IMR-90 (cell line): Measurements from ENCODE around the gene SLC25A11. TPM values are rescaled to one million over a fixed set of nuclear protein-coding genes. Genes with fewer than 3 reads are reported as not detected.

Experiments
- ATAC-seq: fragments of 200-7000 bp; cut with Tn5 transposase; 2 replicates; pipeline ENCODE4 v1.9.1; 2020; ENCODE audit warnings: low read depth, mild to moderate bottlenecking, moderate library complexity
- BruUV-seq: library from RNA; stranded (reverse); fragments of 400-500 nt; replicated peaks from 2 replicates; lab custom pipeline; 2021; lab: Mats Ljungman, UMichigan
- CTCF ChIA-PET: fragments of 300-600 bp; formaldehyde crosslinking; extraction: SDS; loops from one replicate; lab custom pipeline; 2021; ENCODE audit warnings: antibody characterized with exemption; lab: Yijun Ruan, JAX
- POLR2A ChIA-PET: fragments of 300-600 bp; sonication (Branson Sonifier 250); formaldehyde crosslinking; loops from one replicate; lab custom pipeline; 2022; ENCODE audit warnings: antibody characterized with exemption; ENCODE audit not compliant: unreplicated experiment; lab: Charles Lee
- DNase-seq: peaks from one replicate; pipeline ENCODE4 v3.0.0; 2013
- H2AFZ ChIP-seq: replicated peaks from 2 replicates; pipeline ENCODE3; 2013; ENCODE audit warnings: low read length, mild to moderate bottlenecking; ENCODE audit not compliant: poor library complexity
- H2AK5ac ChIP-seq: 2 replicates; pipeline ENCODE4 v1.6.1; 2013; ENCODE audit warnings: low read depth, low read length, inconsistent platforms
- H2AK9ac ChIP-seq: replicated peaks from 2 replicates; pipeline ENCODE3; 2013; ENCODE audit warnings: mild to moderate bottlenecking, low read depth, low read length, moderate library complexity; ENCODE audit not compliant: poor library complexity
- H2BK120ac ChIP-seq: 2 replicates; pipeline ENCODE4 v1.6.1; 2013; ENCODE audit warnings: low read depth, low read length, inconsistent platforms
- H2BK15ac ChIP-seq: 3 replicates; pipeline ENCODE4 v1.6.1; 2013; ENCODE audit warnings: low read depth, low read length, inconsistent platforms
- H2BK20ac ChIP-seq: 2 replicates; pipeline ENCODE4 v1.6.1; 2013; ENCODE audit warnings: low read depth, mild to moderate bottlenecking, inconsistent platforms, low read length, moderate library complexity
- H2BK5ac ChIP-seq: 2 replicates; pipeline ENCODE4 v1.6.1; 2013; ENCODE audit warnings: mild to moderate bottlenecking, low read depth, low read length, inconsistent platforms; ENCODE audit not compliant: poor library complexity, severe bottlenecking
- H3K14ac ChIP-seq: replicated peaks from 2 replicates; pipeline ENCODE4 v1.6.1; 2013; ENCODE audit warnings: low read depth, low read length, inconsistent platforms
- H3K18ac ChIP-seq: 2 replicates; pipeline ENCODE4 v1.6.1; 2013; ENCODE audit warnings: low read depth, low read length, control low read depth
- H3K23ac ChIP-seq: 2 replicates; pipeline ENCODE4 v1.6.1; 2013; ENCODE audit warnings: low read depth, low read length, inconsistent platforms
- H3K27ac ChIP-seq: 2 replicates; pipeline ENCODE4 v1.5.1; 2013; ENCODE audit warnings: mild to moderate bottlenecking, control low read depth, low read length; ENCODE audit not compliant: insufficient read depth
- H3K27me3 ChIP-seq: 2 replicates; pipeline ENCODE4 v1.6.1; 2013; ENCODE audit warnings: low read length; ENCODE audit not compliant: control insufficient read depth, insufficient read depth
- H3K36me3 ChIP-seq: 2 replicates; pipeline ENCODE4 v1.6.1; 2013; ENCODE audit warnings: low read length, mixed read lengths; ENCODE audit not compliant: control insufficient read depth, insufficient read depth
- H3K4ac ChIP-seq: 2 replicates; pipeline ENCODE4 v1.6.1; 2013; ENCODE audit warnings: low read depth, low read length, inconsistent platforms
- H3K4me1 ChIP-seq: 2 replicates; pipeline ENCODE4 v1.6.1; 2013; ENCODE audit warnings: low read length, mixed read lengths; ENCODE audit not compliant: control insufficient read depth, insufficient read depth
- H3K4me2 ChIP-seq: 2 replicates; pipeline ENCODE4 v1.6.1; 2013; ENCODE audit warnings: low read depth, mild to moderate bottlenecking, control low read depth, low read length, moderate library complexity
- H3K4me3 ChIP-seq: 2 replicates; pipeline ENCODE4 v1.5.1; 2013; ENCODE audit warnings: low read depth, mild to moderate bottlenecking, control low read depth, low read length, moderate library complexity; ENCODE audit not compliant: insufficient read depth
- H3K56ac ChIP-seq: 2 replicates; pipeline ENCODE4 v1.6.1; 2013; ENCODE audit warnings: low read length, inconsistent platforms; ENCODE audit not compliant: insufficient read depth; ENCODE audit errors: extremely low read depth
- H3K79me1 ChIP-seq, 2 experiments: 2 replicates each; pipeline ENCODE4 v1.6.1; 2013; ENCODE audit warnings: low read length in 2 of 2, inconsistent platforms in 1 of 2, low read depth in 1 of 2
- H3K9ac ChIP-seq: 2 replicates; pipeline ENCODE4 v1.6.1; 2013; ENCODE audit warnings: low read depth, low read length, control low read depth
- H3K9me1 ChIP-seq: 2 replicates; pipeline ENCODE4 v1.6.1; 2013; ENCODE audit warnings: low read length, inconsistent platforms; ENCODE audit not compliant: insufficient read depth
- H3K9me3 ChIP-seq: 2 replicates; pipeline ENCODE4 v1.6.1; 2013; ENCODE audit warnings: low read length; ENCODE audit not compliant: control insufficient read depth, insufficient read depth
- H4K20me1 ChIP-seq: 2 replicates; pipeline ENCODE4 v1.6.1; 2013; ENCODE audit warnings: low read length, inconsistent platforms; ENCODE audit not compliant: insufficient read depth
- H4K5ac ChIP-seq: 2 replicates; pipeline ENCODE4 v1.6.1; 2013; ENCODE audit warnings: mild to moderate bottlenecking, low read depth, low read length, control low read depth
- H4K8ac ChIP-seq, 2 experiments: 2 replicates each; pipeline ENCODE4 v1.6.1; 2013; ENCODE audit warnings: low read depth in 2 of 2, low read length in 2 of 2, control low read depth in 1 of 2, inconsistent platforms in 1 of 2
- H4K91ac ChIP-seq: 2 replicates; pipeline ENCODE4 v1.6.1; 2013; ENCODE audit warnings: low read depth, low read length, inconsistent platforms; ENCODE audit not compliant: insufficient read depth
- BHLHE40 ChIP-seq: fragments of 150-350 bp; IDR thresholded peaks from 2 replicates; pipeline ENCODE4 v1.6.1; 2016; ENCODE audit warnings: mild to moderate bottlenecking, low read depth, low read length
- FOS ChIP-seq: fragments of 150-350 bp; IDR thresholded peaks from 2 replicates; pipeline ENCODE4 v1.6.1; 2016; ENCODE audit warnings: low read depth, low read length
- MAZ ChIP-seq: IDR thresholded peaks from 2 replicates; pipeline ENCODE4 v1.6.1; 2012; ENCODE audit warnings: low read depth, mild to moderate bottlenecking, low read length, improper control_type of control experiment, moderate library complexity, borderline replicate concordance
- NFE2L2 ChIP-seq: fragments of 150-350 bp; IDR thresholded peaks from 2 replicates; pipeline ENCODE4 v1.6.1; 2016; ENCODE audit warnings: low read depth, mild to moderate bottlenecking, low read length
- POLR2A ChIP-seq: IDR thresholded peaks from 2 replicates; pipeline ENCODE4 v1.6.1; 2012; ENCODE audit warnings: mild to moderate bottlenecking, low read depth, low read length
- RAD21 ChIP-seq: IDR thresholded peaks from 2 replicates; pipeline ENCODE4 v1.6.1; 2012; ENCODE audit warnings: low read length, improper control_type of control experiment
- SMC3 ChIP-seq: fragments of 150-350 bp; IDR thresholded peaks from 2 replicates; pipeline ENCODE4 v1.6.1; 2016; ENCODE audit warnings: low read depth, mild to moderate bottlenecking, antibody characterized with exemption, low read length, moderate library complexity
- WGBS, 2 experiments: methylation state at CpG; one replicate each; pipeline versions ENCODE4 v1.1.5 to v1.1.7; 2013; ENCODE audit warnings: missing lambda C conversion rate in 2 of 2; ENCODE audit not compliant: insufficient read length in 1 of 2; ENCODE audit errors: extremely low coverage in 2 of 2; 5-methylcytosine and 5-hydroxymethylcytosine counted together
- dilution Hi-C: fragments of 300-500 bp; cut with HindIII; formaldehyde crosslinking; loops from one replicate; pipeline ENCODE4 v1.14.3; 2018; ENCODE audit warnings: low sequenced_read_pairs; ENCODE audit not compliant: unreplicated experiment
- in situ Hi-C: fragments of 300-500 bp; cut with MboI; formaldehyde crosslinking; loops from 3 replicates; pipeline ENCODE4 v1.14.3; 2019; ENCODE audit warnings: low sequenced_read_pairs, inconsistent platforms, mixed read lengths
- intact Hi-C: fragments of 100-400 bp; cut with micrococcal nuclease; formaldehyde crosslinking; loops from 2 replicates; pipeline ENCODE4 v1.10.0; 2022
- polyA plus RNA-seq, 3 experiments: library from polyadenylated mRNA; depleted of rRNA; stranded (reverse); fragments of >200 nt; gene quantifications; 2 replicates each; pipeline ENCODE4 v1.2.3, GENCODE V29; 2012; ENCODE audit warnings: low replicate concordance in 1 of 3
- total RNA-seq: library from RNA; depleted of rRNA; stranded (reverse); fragments of >200 nt; gene quantifications from 2 replicates; pipeline ENCODE4 v1.2.3, GENCODE V29; 2012

Gene SLC25A11
- total and polyA plus RNA-seq, 2 of the 4 experiments (the other 2 are of a cell fraction), result 35.0 to 62.2 TPM

GRCh38 chr17:4973256-4974114 is 33.6 kb upstream of the SLC25A11 start (continued):
- TF ChIP-seq SMC3, result no peak
- no peak for TF ChIP-seq POLR2A

GRCh38 chr17:4972752-4973151 is 32.9 kb upstream of the SLC25A11 start:
- H2BK20ac ChIP-seq, result no peak overlapping the region
- H3K36me3 ChIP-seq, result peaks cover 42% of the 10 kb centered on the region
- H2BK5ac ChIP-seq, result no peak overlapping the region
- H2AK5ac ChIP-seq, result no peak overlapping the region
- no peak overlapping the region for H3K18ac ChIP-seq
- no peak overlapping the region for H4K91ac ChIP-seq
- H2BK120ac ChIP-seq, result no peak overlapping the region
- H4K5ac ChIP-seq, result no peak overlapping the region
- no TSS peak for BruUV-seq
- intact Hi-C loops (no loop called here), dilution Hi-C loops (no loop called here), in situ Hi-C loops (no loop called here)
- TF ChIP-seq MAZ (no peak), BHLHE40 (no peak), FOS (no peak), SMC3 (no peak), RAD21 (no peak), NFE2L2 (no peak)
- H3K9ac ChIP-seq, result no peak overlapping the region
- WGBS, 2 experiments, result 65% methylated on average over 7 of the region's 12 CpGs; no CpG with 5 or more reads in 1 of the 2 experiments
- peaks cover 14% of the 10 kb centered on the region for H3K4me1 ChIP-seq
- H3K4me2 ChIP-seq, result no peak overlapping the region
- DNase-seq (no peak), ATAC-seq (no peak)
- H3K4ac ChIP-seq, result no peak overlapping the region
- H3K79me1 ChIP-seq, result peaks cover 10 to 58% of the 10 kb centered on the region in 2 experiments; a peak in 3 of 4 replicates
- no peak overlapping the region for H2BK15ac ChIP-seq
- H4K20me1 ChIP-seq, result peaks cover 6% of the 10 kb centered on the region; the same call in 1 of the 2 replicates
- ChIA-PET CTCF (no interaction called here), POLR2A (no interaction called here)
- no peaks in the 10 kb centered on the region for H3K27me3 ChIP-seq
- no peak overlapping the region for H3K14ac ChIP-seq
- no peak overlapping the region for H4K8ac ChIP-seq
- no peak overlapping the region for H2AK9ac ChIP-seq
- peaks cover 22% of the 10 kb centered on the region for H3K9me1 ChIP-seq
- no peak overlapping the region for H3K56ac ChIP-seq
- no peak overlapping the region for H3K4me3 ChIP-seq
- H3K9me3 ChIP-seq, result no peaks in the 10 kb centered on the region
- no peak overlapping the region for H3K27ac ChIP-seq
- H3K23ac ChIP-seq, result no peak overlapping the region
- no peak overlapping the region for H2AFZ ChIP-seq
